ENCODE results near the gene TSPAN1.

DNA sequence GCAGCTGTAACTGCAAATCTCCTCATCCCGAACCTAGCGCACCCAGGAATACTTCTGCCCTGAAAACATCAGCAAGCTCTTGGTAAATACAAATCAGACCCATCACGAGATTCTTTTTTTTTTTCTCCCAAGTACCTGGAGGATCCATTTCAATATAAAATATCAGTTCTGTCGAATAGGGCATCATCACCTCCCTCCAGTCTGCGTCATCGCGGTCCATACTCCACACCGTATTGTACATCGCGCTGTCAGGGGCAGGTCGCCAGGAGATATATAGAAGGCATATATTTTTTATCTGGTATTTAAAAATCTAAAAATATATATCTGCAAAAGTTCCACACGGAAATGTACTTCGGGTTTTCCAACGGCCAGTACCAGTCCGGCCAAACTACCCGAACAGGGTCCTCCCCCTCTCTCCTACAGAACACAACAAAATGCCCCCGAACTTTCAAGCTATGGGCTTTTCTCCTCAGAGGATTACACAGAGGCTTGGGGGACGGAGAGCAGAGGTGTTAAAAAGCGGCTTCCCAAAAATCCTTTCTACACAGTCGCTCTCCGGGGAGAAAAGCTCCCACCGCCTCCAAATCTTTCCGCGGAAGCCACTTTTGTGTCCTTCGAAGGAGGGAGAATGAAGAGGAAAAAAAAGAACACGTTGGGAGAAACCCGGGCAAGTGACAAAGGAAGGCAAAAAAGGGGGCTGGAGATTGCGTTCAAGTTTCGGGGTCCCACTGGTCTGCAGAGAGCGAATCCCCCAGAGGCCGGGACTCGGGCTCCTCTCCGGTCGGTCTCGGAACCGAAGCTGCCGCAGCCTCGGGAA lies 43.0 kb upstream of the TSPAN1 start:
- TF ChIP-seq CTCF (conservative IDR thresholded peaks at IDR 0.05; ENCODE audit: low read length) (no peak), EZH2phosphoT487 (IDR thresholded peaks at IDR 0.05; ENCODE audit: borderline replicate concordance) (no peak)
